AG10803 (cell line): ENCODE results near the gene RAB26.
A peak's percentile ranks its signal among the peaks of the same experiment; 100 is the strongest.

ENCODE experiments used
- DNase-seq: peaks from one replicate; pipeline ENCODE4 v3.0.0; 2010; ENCODE audit warnings: low read depth
- H3K4me3 ChIP-seq: 2 replicates; pipeline ENCODE4 v1.5.1; 2011; ENCODE audit warnings: mild to moderate bottlenecking, low read length, control low read depth
- CTCF ChIP-seq: conservative IDR thresholded peaks from 2 replicates; pipeline ENCODE4 v1.5.1; 2011; ENCODE audit warnings: mild to moderate bottlenecking, low read length, control low read depth, inconsistent platforms

RAB26 gene

DNA sequence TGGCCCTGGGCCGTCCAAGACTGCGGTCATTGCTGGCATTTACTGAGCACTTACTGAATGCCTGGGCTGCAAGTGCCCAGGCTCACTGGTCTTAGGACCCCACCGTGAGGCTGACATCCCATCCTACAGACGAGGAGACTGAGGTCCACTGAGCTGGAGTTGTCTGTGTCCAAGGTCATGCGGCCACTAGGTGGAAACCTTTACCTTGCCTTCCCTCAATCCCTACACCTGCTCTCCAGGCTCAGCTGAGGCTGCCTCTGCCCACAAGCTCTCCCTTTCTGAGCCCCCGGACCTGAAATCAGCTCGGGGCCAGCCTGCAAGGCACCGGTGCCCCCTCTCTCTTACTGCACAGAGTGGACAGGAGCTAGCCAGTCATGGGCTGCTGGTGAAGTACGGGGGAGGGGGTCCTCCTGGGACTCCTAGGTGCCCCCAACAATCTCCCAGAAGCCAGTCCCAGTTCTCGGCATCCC is 46.5 kb downstream of the RAB26 start:
- DNase-seq, result peak; percentile 33
- peak; percentile 37 for TF ChIP-seq CTCF
- H3K4me3 ChIP-seq, result no peak overlapping the region

DNA sequence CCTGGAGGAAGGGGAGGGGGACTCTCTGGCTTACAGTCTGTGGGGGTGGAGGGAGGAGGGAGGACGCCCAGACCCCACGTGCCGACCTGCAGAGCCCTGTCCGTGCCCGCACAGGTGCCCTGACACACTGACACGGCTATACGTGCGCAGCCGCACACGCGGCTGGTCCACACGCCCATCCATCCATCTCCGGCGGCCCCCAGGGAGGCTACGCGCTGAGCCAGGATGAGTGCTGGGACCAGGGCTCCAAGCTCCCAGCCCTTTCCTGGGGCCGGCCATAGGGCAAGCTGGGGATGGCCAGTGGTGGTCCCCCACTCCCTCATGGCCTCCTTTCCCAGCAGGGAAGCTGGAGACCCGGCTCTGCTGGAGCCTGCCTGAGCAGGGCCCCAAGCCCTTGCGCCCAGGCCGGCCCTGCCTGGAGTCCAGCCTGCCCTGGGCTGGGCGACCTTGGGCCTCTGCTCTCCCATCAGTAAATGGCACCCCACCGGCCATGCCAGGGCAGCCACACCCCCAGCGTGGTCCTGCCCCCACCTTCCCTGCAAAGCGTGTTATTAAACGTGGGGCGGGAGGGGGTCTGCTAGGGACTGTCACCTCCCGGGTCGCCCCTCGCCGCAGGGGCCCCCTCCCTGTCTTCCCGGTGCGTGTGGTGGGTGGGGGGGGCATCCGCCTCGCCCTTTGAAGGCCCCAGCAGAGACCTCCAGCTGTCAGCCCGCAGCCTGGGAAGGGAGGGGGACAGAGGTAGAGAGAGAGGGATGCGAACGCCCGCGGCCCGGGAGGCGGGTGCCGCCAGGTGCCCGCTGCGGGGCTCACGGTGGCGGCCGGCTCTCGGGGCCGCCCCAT is 47.1 kb downstream of the RAB26 start:
- no peak overlapping the region for H3K4me3 ChIP-seq
- DNase-seq, result no peak
- TF ChIP-seq CTCF, result no peak

DNA sequence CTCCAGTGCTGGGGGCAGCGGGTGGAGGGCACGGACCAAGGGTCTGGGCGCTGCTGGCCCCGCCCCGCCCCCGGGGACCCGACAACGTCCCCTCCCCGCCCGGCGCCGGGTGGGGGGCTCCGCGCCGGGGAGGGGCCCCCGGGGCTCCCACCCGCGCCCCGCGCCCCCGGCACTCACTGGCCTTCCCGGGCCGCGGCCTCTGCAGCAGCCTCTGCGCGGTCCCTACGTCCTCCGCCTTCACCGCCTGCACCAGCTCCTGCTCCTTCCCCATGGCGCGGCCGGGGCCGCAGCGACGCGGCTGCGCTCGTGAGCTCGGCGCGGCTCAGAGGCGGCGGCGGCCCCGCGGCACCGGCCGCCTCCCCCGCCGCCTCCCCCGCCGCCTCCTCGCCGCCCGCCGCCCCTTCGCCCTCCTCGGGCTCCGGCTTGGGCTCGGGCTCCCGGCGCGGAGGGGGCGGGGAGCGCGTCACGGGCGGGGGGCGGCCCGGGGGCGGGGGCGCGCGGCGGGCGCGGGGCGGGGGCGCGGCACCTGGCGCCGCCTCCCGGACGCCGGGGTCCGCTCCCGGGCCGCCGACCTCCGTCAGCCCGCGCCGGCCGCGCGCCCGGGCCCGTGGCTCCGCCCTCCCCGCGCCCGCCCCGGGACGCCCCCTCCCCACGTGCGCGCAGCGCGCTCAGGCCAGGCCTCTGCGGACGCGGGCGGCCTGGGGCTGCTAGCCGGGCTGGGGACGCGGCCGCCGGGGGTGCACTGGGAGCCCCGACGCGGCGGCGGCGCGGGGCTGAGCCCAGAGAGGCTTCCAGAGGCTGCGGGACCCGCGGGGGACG is 47.9 kb downstream of the RAB26 start, which contains the start of gene CASKIN1:
Gene CASKIN1 (minus strand): TSS at position 444 of the 819 bp plus-strand sequence. CDS start 173 bp downstream, at position 271.
- peak within 1 kb of the TSS; percentile 17; the same call in 1 of the 2 replicates for H3K4me3 ChIP-seq
- TF ChIP-seq CTCF, result no peak
- no peak for DNase-seq

GRCh38 chr16:2196981-2197511 is 48.6 kb downstream of the RAB26 start:
- no peak for DNase-seq
- no peak overlapping the region for H3K4me3 ChIP-seq
- no peak for TF ChIP-seq CTCF

DNA sequence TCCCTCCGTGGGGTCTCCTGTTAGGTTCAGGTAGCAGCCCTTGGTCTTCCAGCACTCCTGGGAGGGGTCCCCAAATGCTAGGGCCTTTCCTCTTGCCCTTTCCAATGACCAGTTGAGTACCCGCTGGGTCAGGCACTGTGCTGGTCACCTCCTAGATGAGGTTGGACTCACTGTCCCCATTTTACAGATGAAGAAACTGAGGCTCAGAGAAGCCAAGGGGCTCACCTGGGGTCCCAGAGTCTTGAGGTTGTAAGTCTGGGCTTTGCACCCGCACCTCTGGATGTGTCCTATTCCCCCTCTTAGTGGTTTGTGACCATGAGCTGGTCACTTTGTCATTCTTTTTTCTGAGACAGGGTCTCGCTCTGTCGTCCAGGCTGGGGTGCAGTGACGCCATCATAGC is 49.3 kb downstream of the RAB26 start:
- no peak for DNase-seq
- H3K4me3 ChIP-seq, result no peak overlapping the region
- TF ChIP-seq CTCF, result no peak

- DNase-seq, result no peak
- no peak overlapping the region for H3K4me3 ChIP-seq
- TF ChIP-seq CTCF, result no peak
Observed at GRCh38 chr16:2198283-2198682, 49.9 kb downstream of the RAB26 start.
